GM23338 (cell line): ENCODE results near the gene SPATA31E1. TPM values are rescaled to one million over a fixed set of nuclear protein-coding genes. Genes with fewer than 3 reads are reported as not detected.

Source experiments
- ATAC-seq: fragments of 200-7000 bp; cut with Tn5 transposase; 3 replicates; pipeline ENCODE4 v1.9.1; 2020
- DNase-seq: peaks from one replicate; pipeline ENCODE4 v3.0.0-alpha.2; 2015; ENCODE audit warnings: low spot score
- H2AFZ ChIP-seq: fragments of 200-600 bp; sonication (generic); 2 replicates; pipeline ENCODE4 v1.8.0; 2016; ENCODE audit warnings: antibody characterized with exemption, mild to moderate bottlenecking, moderate library complexity
- H3F3A ChIP-seq: fragments of 200-600 bp; sonication (generic); replicated peaks from 2 replicates; pipeline ENCODE4 v1.8.0; 2017; ENCODE audit warnings: antibody characterized with exemption, mixed run types, low read depth
- H3K27ac ChIP-seq: fragments of 200-600 bp; sonication (generic); 2 replicates; pipeline ENCODE4 v1.6.1; 2016; ENCODE audit warnings: low read depth
- H3K27me3 ChIP-seq: fragments of 200-600 bp; sonication (generic); 2 replicates; pipeline ENCODE4 v1.8.0; 2016; ENCODE audit warnings: mild to moderate bottlenecking, mixed run types, moderate library complexity; ENCODE audit not compliant: insufficient read depth
- H3K36me3 ChIP-seq: fragments of 200-600 bp; sonication (generic); 2 replicates; pipeline ENCODE4 v1.8.0; 2016; ENCODE audit warnings: mild to moderate bottlenecking; ENCODE audit not compliant: insufficient read depth
- H3K4me1 ChIP-seq: fragments of 200-600 bp; sonication (generic); 2 replicates; pipeline ENCODE4 v1.8.0; 2016; ENCODE audit warnings: mild to moderate bottlenecking, moderate library complexity; ENCODE audit not compliant: insufficient read depth
- H3K4me2 ChIP-seq: fragments of 200-600 bp; sonication (generic); 2 replicates; pipeline ENCODE4 v1.7.1; 2017; ENCODE audit warnings: mixed run types
- H3K4me3 ChIP-seq: fragments of 200-600 bp; sonication (generic); 2 replicates; pipeline ENCODE4 v1.6.1; 2016; ENCODE audit warnings: mixed run types
- H3K79me2 ChIP-seq: fragments of 200-600 bp; sonication (generic); replicated peaks from 2 replicates; pipeline ENCODE4 v1.8.0; 2017; ENCODE audit warnings: mild to moderate bottlenecking; ENCODE audit not compliant: insufficient read depth
- H3K9me2 ChIP-seq: fragments of 200-600 bp; sonication (generic); 2 replicates; pipeline ENCODE4 v1.8.0; 2017; ENCODE audit not compliant: insufficient read depth
- H4K20me1 ChIP-seq: fragments of 200-600 bp; sonication (generic); replicated peaks from 2 replicates; pipeline ENCODE4 v1.8.0; 2017; ENCODE audit warnings: mild to moderate bottlenecking; ENCODE audit not compliant: insufficient read depth
- H3K27ac Mint-ChIP-seq: 2 replicates; pipeline ENCODE4 v1.8.0; 2020; ENCODE audit warnings: inconsistent platforms, mild to moderate bottlenecking, moderate library complexity, mixed read lengths
- H3K27me3 Mint-ChIP-seq: 3 replicates; pipeline ENCODE4 v1.8.0; 2022; ENCODE audit warnings: low read depth, mild to moderate bottlenecking, moderate library complexity, mixed read lengths, inconsistent platforms; ENCODE audit not compliant: insufficient read depth, poor library complexity
- H3K36me3 Mint-ChIP-seq: 3 replicates; pipeline ENCODE4 v1.8.0; 2021; ENCODE audit warnings: low read depth, mild to moderate bottlenecking, inconsistent platforms, moderate library complexity, mixed read lengths
- H3K4me1 Mint-ChIP-seq: 3 replicates; pipeline ENCODE4 v1.8.0; 2020; ENCODE audit warnings: mild to moderate bottlenecking, inconsistent platforms, mixed read lengths
- H3K4me3 Mint-ChIP-seq: 3 replicates; pipeline ENCODE4 v1.8.0; 2021; ENCODE audit warnings: moderate library complexity, mild to moderate bottlenecking, inconsistent platforms, mixed read lengths
- H3K9me3 Mint-ChIP-seq: 3 replicates; pipeline ENCODE4 v1.8.0; 2020; ENCODE audit warnings: moderate library complexity, mild to moderate bottlenecking, inconsistent platforms, mixed read lengths
- CTCF ChIP-seq, 2 experiments: fragments of 200-600 bp in 1 of 2; sonication (generic) in 1 of 2; conservative IDR thresholded peaks; 2 replicates each; pipeline versions ENCODE4 v1.5.1 to v1.6.1; 2016 to 2017; ENCODE audit warnings: antibody characterized with exemption in 2 of 2, low read depth in 2 of 2, mild to moderate bottlenecking in 2 of 2, moderate library complexity in 1 of 2
- JUNB ChIP-seq: IDR thresholded peaks from one replicate; pipeline ENCODE4 v1.6.1; 2016; ENCODE audit warnings: antibody characterized with exemption; ENCODE audit not compliant: unreplicated experiment
- NANOG ChIP-seq: IDR thresholded peaks from 2 replicates; pipeline ENCODE4 v1.6.1; 2016; ENCODE audit warnings: antibody characterized with exemption, borderline replicate concordance
- STAT1 ChIP-seq: IDR thresholded peaks from one replicate; pipeline ENCODE4 v1.6.1; 2016; ENCODE audit warnings: antibody characterized with exemption; ENCODE audit not compliant: unreplicated experiment
- ZNF331 ChIP-seq: fragments of 250-450 bp; sonication (Bioruptor Pico); IDR thresholded peaks from 2 replicates; pipeline ENCODE4 v1.5.0; 2020; ENCODE audit warnings: low read depth, mild to moderate bottlenecking, moderate library complexity
- polyA plus RNA-seq: library from polyadenylated mRNA; unstranded; fragments of >200 nt; fragmentation: Nextera tagmentation; extraction: Ambion mirVana; gene quantifications from 2 replicates; pipeline ENCODE4 v1.2.1, GENCODE V29; 2016
- total RNA-seq: library from RNA; depleted of rRNA; stranded (reverse); fragments of >200 nt; shearing (Covaris generic); gene quantifications from 2 replicates; pipeline ENCODE4 v1.2.3, GENCODE V29; 2014
- TF ChIP-seq, protein P1 (sequence below): fragments of 250-450 bp; sonication (Bioruptor Pico); IDR thresholded peaks from 2 replicates; pipeline ENCODE4 v1.5.0; 2020; ENCODE audit warnings: mild to moderate bottlenecking, moderate library complexity
- TF ChIP-seq, protein P2 (sequence below): IDR thresholded peaks from 2 replicates; pipeline ENCODE4 v1.6.1; 2016; ENCODE audit warnings: antibody characterized with exemption

The SPATA31E1 gene
- total and polyA plus RNA-seq, 2 experiments from 2014 or later = 0.05 TPM; not detected in 1

- TF ChIP-seq, protein P1, sequence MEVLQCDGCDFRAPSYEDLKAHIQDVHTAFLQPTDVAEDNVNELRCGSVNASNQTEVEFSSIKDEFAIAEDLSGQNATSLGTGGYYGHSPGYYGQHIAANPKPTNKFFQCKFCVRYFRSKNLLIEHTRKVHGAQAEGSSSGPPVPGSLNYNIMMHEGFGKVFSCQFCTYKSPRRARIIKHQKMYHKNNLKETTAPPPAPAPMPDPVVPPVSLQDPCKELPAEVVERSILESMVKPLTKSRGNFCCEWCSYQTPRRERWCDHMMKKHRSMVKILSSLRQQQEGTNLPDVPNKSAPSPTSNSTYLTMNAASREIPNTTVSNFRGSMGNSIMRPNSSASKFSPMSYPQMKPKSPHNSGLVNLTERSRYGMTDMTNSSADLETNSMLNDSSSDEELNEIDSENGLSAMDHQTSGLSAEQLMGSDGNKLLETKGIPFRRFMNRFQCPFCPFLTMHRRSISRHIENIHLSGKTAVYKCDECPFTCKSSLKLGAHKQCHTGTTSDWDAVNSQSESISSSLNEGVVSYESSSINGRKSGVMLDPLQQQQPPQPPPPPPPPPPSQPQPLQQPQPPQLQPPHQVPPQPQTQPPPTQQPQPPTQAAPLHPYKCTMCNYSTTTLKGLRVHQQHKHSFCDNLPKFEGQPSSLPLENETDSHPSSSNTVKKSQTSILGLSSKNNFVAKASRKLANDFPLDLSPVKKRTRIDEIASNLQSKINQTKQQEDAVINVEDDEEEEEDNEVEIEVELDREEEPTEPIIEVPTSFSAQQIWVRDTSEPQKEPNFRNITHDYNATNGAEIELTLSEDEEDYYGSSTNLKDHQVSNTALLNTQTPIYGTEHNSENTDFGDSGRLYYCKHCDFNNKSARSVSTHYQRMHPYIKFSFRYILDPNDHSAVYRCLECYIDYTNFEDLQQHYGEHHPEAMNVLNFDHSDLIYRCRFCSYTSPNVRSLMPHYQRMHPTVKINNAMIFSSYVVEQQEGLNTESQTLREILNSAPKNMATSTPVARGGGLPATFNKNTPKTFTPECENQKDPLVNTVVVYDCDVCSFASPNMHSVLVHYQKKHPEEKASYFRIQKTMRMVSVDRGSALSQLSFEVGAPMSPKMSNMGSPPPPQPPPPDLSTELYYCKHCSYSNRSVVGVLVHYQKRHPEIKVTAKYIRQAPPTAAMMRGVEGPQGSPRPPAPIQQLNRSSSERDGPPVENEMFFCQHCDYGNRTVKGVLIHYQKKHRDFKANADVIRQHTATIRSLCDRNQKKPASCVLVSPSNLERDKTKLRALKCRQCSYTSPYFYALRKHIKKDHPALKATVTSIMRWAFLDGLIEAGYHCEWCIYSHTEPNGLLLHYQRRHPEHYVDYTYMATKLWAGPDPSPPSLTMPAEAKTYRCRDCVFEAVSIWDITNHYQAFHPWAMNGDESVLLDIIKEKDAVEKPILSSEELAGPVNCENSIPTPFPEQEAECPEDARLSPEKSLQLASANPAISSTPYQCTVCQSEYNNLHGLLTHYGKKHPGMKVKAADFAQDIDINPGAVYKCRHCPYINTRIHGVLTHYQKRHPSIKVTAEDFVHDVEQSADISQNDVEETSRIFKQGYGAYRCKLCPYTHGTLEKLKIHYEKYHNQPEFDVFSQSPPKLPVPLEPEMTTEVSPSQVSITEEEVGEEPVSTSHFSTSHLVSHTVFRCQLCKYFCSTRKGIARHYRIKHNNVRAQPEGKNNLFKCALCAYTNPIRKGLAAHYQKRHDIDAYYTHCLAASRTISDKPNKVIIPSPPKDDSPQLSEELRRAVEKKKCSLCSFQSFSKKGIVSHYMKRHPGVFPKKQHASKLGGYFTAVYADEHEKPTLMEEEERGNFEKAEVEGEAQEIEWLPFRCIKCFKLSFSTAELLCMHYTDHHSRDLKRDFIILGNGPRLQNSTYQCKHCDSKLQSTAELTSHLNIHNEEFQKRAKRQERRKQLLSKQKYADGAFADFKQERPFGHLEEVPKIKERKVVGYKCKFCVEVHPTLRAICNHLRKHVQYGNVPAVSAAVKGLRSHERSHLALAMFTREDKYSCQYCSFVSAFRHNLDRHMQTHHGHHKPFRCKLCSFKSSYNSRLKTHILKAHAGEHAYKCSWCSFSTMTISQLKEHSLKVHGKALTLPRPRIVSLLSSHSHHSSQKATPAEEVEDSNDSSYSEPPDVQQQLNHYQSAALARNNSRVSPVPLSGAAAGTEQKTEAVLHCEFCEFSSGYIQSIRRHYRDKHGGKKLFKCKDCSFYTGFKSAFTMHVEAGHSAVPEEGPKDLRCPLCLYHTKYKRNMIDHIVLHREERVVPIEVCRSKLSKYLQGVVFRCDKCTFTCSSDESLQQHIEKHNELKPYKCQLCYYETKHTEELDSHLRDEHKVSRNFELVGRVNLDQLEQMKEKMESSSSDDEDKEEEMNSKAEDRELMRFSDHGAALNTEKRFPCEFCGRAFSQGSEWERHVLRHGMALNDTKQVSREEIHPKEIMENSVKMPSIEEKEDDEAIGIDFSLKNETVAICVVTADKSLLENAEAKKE (CRISPR knock-in tag) = no peak
- TF ChIP-seq CTCF (conservative IDR thresholded peaks at IDR 0.05; ENCODE audit: low read depth in 2 of 2) = no peak
- no peak for TF ChIP-seq JUNB
- TF ChIP-seq STAT1 = no peak
- TF ChIP-seq, protein P2, sequence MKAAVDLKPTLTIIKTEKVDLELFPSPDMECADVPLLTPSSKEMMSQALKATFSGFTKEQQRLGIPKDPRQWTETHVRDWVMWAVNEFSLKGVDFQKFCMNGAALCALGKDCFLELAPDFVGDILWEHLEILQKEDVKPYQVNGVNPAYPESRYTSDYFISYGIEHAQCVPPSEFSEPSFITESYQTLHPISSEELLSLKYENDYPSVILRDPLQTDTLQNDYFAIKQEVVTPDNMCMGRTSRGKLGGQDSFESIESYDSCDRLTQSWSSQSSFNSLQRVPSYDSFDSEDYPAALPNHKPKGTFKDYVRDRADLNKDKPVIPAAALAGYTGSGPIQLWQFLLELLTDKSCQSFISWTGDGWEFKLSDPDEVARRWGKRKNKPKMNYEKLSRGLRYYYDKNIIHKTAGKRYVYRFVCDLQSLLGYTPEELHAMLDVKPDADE = no peak
Observed at GRCh38 chr9:87836951-87837705, 45.5 kb upstream of the SPATA31E1 start (continued).

GRCh38 chr9:87840134-87840533 lies 42.5 kb upstream of the SPATA31E1 start:
- no peak for DNase-seq
- no peaks in the 10 kb centered on the region for H3K4me1 ChIP-seq
- no peaks in the 10 kb centered on the region for H3K9me2 ChIP-seq
- no peak overlapping the region for H3K4me3 Mint-ChIP-seq
- no peaks in the 10 kb centered on the region for H3K36me3 ChIP-seq
- peaks cover under 1% of the 10 kb centered on the region for H3K4me1 Mint-ChIP-seq
- no peak for ATAC-seq
- no peak for TF ChIP-seq ZNF331 (CRISPR knock-in tag)
- TF ChIP-seq, protein P2 = no peak
- no peak for TF ChIP-seq NANOG
- no peak for TF ChIP-seq CTCF (conservative IDR thresholded peaks at IDR 0.05; ENCODE audit: low read depth in 2 of 2)
- no peaks in the 10 kb centered on the region for H3K27me3 ChIP-seq
- no peak overlapping the region for H3K27ac ChIP-seq
- no peak overlapping the region for H3K4me3 ChIP-seq
- H3K27me3 Mint-ChIP-seq = peaks cover 4% of the 10 kb centered on the region
- H2AFZ ChIP-seq = no peak overlapping the region
- no peaks in the 10 kb centered on the region for H3K36me3 Mint-ChIP-seq
- H3K4me2 ChIP-seq = no peak overlapping the region
- no peaks in the 10 kb centered on the region for H3K79me2 ChIP-seq
- H3K9me3 Mint-ChIP-seq = peaks cover 8% of the 10 kb centered on the region; the same call in 2 of the 3 replicates
- H4K20me1 ChIP-seq = no peaks in the 10 kb centered on the region
- H3F3A ChIP-seq = no peaks in the 10 kb centered on the region
- no peak overlapping the region for H3K27ac Mint-ChIP-seq
